ENCODE measurements around the gene AGBL1. TPM values are rescaled to one million over a fixed set of nuclear protein-coding genes. Genes with fewer than 3 reads are reported as not detected.

The AGBL1 gene
- total and polyA plus RNA-seq, 2 donors (not counting 3 experiments of a cell fraction or from before 2014, with no cell fraction given): not detected

- Histone ChIP-seq H3K9me3 (replicated peaks; ENCODE audit: control insufficient read depth, insufficient read depth, low read length) (peaks cover 10% of the 10 kb centered on the region), H3K4me3 (replicated peaks in 1 of 3; ENCODE audit: insufficient read depth in 1 of 3, low read depth in 1 of 3, low read length in 3 of 3) (no peak overlapping the region), H2AFZ (ENCODE audit: low read depth, low read length) (no peak overlapping the region), H3K27me3 (ENCODE audit: control insufficient read depth in 2 of 2, insufficient read depth in 2 of 2, low read length in 2 of 2) (no peaks in the 10 kb centered on the region), H3K27ac (ENCODE audit: insufficient read depth, low read depth, low read length) (no peak overlapping the region), H3K4me1 (ENCODE audit: control insufficient read depth, extremely low read depth, insufficient read depth, low read length) (no peaks in the 10 kb centered on the region), H3K9ac (replicated peaks; ENCODE audit: extremely low read depth, insufficient read depth, low read length) (no peak overlapping the region), H3K4me2 (ENCODE audit: insufficient read depth, low read length) (no peak overlapping the region), H4K20me1 (replicated peaks; ENCODE audit: control insufficient read depth, extremely low read depth, insufficient read depth, low read length) (no peaks in the 10 kb centered on the region), H3K9me1 (replicated peaks; ENCODE audit: control insufficient read depth, extremely low read depth, insufficient read depth, low read length) (no peaks in the 10 kb centered on the region), H3K36me3 (ENCODE audit: control insufficient read depth in 2 of 2, extremely low read depth in 1 of 2, insufficient read depth in 2 of 2, low read length in 2 of 2) (no peaks in the 10 kb centered on the region), H3K79me2 (ENCODE audit: control insufficient read depth, insufficient read depth, low read length) (no peaks in the 10 kb centered on the region)
- BruUV-seq (replicated peaks): no TSS peak
- DNase-seq (ENCODE audit: low read depth, low spot score) (no peak), FAIRE-seq (no peak)
- intact Hi-C loops (cut with micrococcal nuclease): no loop called here
- CTCF ChIA-PET: no interaction called here
- TF ChIP-seq MAX (IDR thresholded peaks at IDR 0.05; ENCODE audit: insufficient read depth, insufficient read length): no peak
- no peak for TF ChIP-seq MYC (IDR thresholded peaks at IDR 0.05; ENCODE audit: low read depth, low read length)
- no peak for TF ChIP-seq POLR2AphosphoS5 (IDR thresholded peaks at IDR 0.05; ENCODE audit: insufficient read depth, low read depth, low read length)
- TF ChIP-seq GATA2 (IDR thresholded peaks at IDR 0.05; ENCODE audit: insufficient read depth, insufficient read length, low read depth, low read length): no peak
- no peak for TF ChIP-seq POLR2A (IDR thresholded peaks at IDR 0.05; ENCODE audit: low read depth, low read length)
- dilution Hi-C loops (cut with MboI; ENCODE audit: extremely low pct_ligation_motif_present, low sequenced_read_pairs): no loop called here
- POLR2A ChIA-PET: no interaction called here
Measured at GRCh38 chr15:86329311-86330013, 249.8 kb downstream of the AGBL1 start.

- Histone ChIP-seq H2AFZ (ENCODE audit: low read depth, low read length) (no peak overlapping the region), H3K79me2 (ENCODE audit: control insufficient read depth, insufficient read depth, low read length) (no peaks in the 10 kb centered on the region), H3K4me2 (ENCODE audit: insufficient read depth, low read length) (no peak overlapping the region), H3K9me1 (replicated peaks; ENCODE audit: control insufficient read depth, extremely low read depth, insufficient read depth, low read length) (no peaks in the 10 kb centered on the region), H4K20me1 (replicated peaks; ENCODE audit: control insufficient read depth, extremely low read depth, insufficient read depth, low read length) (no peaks in the 10 kb centered on the region), H3K27ac (ENCODE audit: insufficient read depth, low read depth, low read length) (no peak overlapping the region), H3K27me3 (ENCODE audit: control insufficient read depth in 2 of 2, insufficient read depth in 2 of 2, low read length in 2 of 2) (no peaks in the 10 kb centered on the region), H3K4me1 (ENCODE audit: control insufficient read depth, extremely low read depth, insufficient read depth, low read length) (no peaks in the 10 kb centered on the region), H3K36me3 (ENCODE audit: control insufficient read depth in 2 of 2, extremely low read depth in 1 of 2, insufficient read depth in 2 of 2, low read length in 2 of 2) (no peaks in the 10 kb centered on the region), H3K9ac (replicated peaks; ENCODE audit: extremely low read depth, insufficient read depth, low read length) (no peak overlapping the region), H3K4me3 (replicated peaks in 1 of 3; ENCODE audit: insufficient read depth in 1 of 3, low read depth in 1 of 3, low read length in 3 of 3) (no peak overlapping the region), H3K9me3 (replicated peaks; ENCODE audit: control insufficient read depth, insufficient read depth, low read length) (peaks cover 9% of the 10 kb centered on the region)
- intact Hi-C loops (cut with micrococcal nuclease) (no loop called here), dilution Hi-C loops (cut with MboI; ENCODE audit: extremely low pct_ligation_motif_present, low sequenced_read_pairs) (no loop called here)
- FAIRE-seq (no peak), DNase-seq (ENCODE audit: low read depth, low spot score) (no peak)
- BruUV-seq (replicated peaks): no TSS peak
- no peak for TF ChIP-seq POLR2AphosphoS5 (IDR thresholded peaks at IDR 0.05; ENCODE audit: insufficient read depth, low read depth, low read length)
- no peak for TF ChIP-seq POLR2A (IDR thresholded peaks at IDR 0.05; ENCODE audit: low read depth, low read length)
- no peak for TF ChIP-seq JUN (IDR thresholded peaks at IDR 0.05; ENCODE audit: borderline replicate concordance, insufficient read depth, insufficient read length, low read depth)
- TF ChIP-seq FOS (IDR thresholded peaks at IDR 0.05; ENCODE audit: borderline replicate concordance, insufficient read depth, low read length): no peak
- TF ChIP-seq MYC (IDR thresholded peaks at IDR 0.05; ENCODE audit: low read depth, low read length): no peak
- TF ChIP-seq CTCF (IDR thresholded peaks at IDR 0.05; ENCODE audit: extremely low read depth in 1 of 2, insufficient read depth in 1 of 2, low read depth in 1 of 2, low read length in 2 of 2): no peak
- no peak for TF ChIP-seq EZH2 (IDR thresholded peaks at IDR 0.05; ENCODE audit: borderline replicate concordance, low read depth, low read length, severe bottlenecking)
- ChIA-PET POLR2A (no interaction called here), CTCF (no interaction called here)
Measured at GRCh38 chr15:86333819-86334218, 254.1 kb downstream of the AGBL1 start.

Measured in endothelial cell of umbilical vein (primary cell).